NCI-H2081 (cell line): Measurements from ENCODE around the gene PSMD12.
A peak's percentile ranks its signal among the peaks of the same experiment; 100 is the strongest.
"Not testable (repeated sequence)": the region's sequence is repeated elsewhere in the genome, so short reads cannot be mapped to it uniquely, and the experiment has no call there.

Experiments used
- DNase-seq, 2 experiments: peaks; one replicate each; lab custom pipeline; 2025; lab: John Stamatoyannopoulos, UW

PSMD12 gene

DNA sequence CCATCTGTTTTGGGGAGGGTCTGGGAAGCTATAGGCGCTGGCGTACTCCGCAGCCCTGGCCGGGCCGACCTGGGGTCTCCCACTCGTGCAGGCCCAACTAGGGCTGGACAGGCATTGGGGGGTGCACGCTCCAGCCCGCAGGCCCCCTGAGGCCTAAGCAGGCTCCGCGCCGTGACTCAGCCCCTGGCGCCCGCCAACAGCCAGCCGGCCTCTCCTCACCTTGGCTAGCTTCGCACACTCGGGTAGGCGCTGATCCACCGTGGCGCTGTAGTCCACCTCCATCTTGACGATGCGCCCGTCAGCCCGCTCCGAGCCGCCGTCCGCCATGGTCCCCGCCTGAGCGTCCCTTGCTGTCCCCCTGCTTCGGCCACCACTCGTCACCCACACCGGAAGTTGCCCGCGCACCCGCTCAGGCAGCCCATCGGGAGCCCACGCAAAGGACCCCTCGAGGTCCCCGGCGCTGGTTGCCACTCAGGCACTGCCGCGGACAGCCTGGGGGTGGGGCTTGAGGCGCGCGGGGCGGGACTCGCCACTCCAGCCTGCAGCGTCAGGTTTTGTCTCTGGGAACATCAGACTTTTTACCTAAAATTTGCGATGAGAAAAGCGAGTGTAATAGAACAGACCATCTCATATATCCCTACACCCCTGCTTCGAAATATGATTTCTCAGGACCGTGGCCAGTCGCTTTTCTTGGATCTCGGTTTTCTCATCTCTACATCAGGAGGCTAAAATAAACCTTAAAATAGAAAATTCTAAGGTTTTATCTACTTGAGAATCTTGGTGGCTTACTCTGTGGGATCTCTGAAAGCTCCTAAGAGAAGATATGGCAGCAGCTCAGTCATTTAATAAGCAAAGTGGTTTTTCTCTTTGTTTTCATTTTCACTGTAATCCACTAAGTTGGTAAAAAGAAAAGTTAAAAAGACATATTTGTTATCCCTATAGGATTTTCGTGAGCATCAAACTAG lies at the start of gene PSMD12:
TSS of gene PSMD12 (minus strand) at position 385 of the 965 bp plus-strand sequence. CDS start at position 327, 58 bp downstream.
- DNase-seq: peak; percentile 94 to 95

DNA sequence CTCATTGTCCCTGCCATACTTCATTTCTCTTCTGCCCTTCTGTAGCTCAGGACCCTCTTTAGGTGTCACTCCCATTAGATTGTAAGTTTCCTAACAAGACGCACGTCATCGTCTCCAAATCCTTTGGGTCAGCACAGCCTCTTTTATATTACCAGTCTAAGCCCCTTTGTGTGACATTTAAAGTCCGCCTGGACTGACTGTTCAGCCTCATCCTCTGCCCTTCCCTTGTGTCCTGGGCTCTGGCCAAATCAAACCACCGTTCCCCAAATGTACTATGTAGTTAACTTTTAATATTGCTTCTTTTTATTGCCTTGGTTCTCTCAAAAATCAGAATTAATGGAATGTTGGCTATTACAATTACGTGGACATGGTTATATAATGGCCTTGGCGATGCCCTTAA lies 48.9 kb upstream of the PSMD12 start:
- DNase-seq: no peak

DNA sequence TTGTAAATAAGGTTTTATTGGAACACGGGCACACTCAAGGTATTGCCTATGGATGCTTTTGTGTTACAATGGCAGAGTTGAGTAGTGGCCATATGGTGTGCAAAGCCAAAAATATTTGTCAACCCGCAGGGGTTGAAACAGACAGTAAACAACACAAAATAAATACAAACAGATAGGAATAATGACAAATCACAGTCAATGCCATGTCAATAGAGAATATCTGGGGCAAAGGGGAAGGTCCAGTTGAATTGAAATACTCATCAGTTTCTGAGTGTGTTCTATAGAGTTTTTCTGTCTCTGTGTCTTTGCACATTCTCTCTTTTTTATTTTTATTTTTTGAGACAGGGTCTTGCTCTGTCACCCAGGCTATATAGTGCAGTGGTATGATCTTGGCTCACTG lies 48.2 kb upstream of the PSMD12 start:
- no peak for DNase-seq

DNA sequence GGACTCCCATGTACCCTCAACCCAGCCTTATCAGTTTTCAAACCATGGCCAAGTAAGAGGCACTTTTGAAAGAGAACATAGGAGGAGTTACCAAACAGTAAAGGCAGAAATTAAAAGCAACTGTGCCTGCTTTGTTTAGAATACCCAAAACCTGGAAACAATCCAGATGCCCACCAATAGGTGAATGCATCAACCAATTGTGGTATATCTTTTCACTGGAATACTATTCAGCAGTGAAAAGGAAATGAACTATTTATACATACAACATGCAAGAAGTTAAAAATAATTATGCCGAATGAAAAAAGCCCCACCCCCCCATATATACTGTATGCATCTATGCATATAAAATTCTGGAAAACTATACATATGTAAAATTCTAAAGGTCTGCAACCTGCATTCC lies 47.8 kb upstream of the PSMD12 start:
- no peak for DNase-seq

DNA sequence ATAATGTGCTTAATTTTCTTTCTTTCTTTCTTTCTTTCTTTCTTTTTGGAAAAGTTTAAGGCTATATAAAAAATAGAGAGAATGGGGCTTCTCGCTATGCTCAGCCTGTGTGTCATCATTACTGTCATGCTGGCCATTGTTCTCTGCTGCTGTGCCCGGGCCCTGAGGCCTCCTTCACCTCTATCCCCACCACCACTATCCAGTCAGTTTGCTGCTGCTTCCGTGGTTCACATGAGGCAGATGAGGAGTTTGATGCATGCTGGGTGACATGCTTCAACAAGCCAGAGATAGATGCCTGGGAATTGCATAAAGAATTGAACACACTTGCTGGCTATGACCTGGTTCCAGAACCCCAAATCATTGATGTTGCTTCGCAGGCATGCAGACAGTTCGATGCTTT lies 47.0 kb upstream of the PSMD12 start:
- no peak for DNase-seq

DNA sequence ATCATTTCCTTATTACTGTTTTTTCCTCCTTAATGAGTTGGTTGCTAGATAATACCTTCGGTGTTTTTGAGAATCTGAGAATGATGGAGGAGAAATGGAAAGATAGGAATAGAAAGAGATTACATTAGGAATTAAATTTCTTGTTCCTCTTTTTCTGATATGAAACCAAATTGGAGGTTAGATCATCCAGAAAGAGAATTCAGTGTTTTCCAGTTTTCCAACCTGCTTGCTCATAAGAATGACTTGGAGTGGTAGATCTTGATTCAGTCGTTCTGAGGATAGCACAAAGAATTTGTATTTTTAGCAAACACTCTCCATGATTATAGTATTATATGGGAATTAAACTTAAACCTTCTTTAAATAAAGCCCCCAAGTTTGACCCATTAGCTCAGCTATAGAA lies 46.6 kb upstream of the PSMD12 start:
- DNase-seq: no peak

DNA sequence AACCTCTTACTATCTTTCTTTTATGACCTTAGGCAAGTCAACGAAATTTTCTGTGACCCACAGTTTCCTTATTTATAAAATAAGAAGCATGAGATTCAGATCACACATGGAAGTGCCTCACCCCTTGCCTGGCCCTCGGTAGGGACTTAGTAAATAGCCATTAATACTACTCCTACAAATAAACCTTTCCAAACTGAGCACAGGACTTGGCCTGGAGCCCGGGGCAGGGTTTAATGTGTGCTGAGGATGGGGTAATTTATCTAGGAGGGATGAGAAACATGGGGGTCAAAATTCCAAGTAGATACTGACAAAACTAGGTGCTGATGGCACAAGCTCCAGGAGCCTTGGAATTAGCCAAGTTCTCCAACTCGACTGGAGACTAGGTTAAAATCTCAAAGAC lies 45.7 kb upstream of the PSMD12 start:
- DNase-seq: no peak

DNA sequence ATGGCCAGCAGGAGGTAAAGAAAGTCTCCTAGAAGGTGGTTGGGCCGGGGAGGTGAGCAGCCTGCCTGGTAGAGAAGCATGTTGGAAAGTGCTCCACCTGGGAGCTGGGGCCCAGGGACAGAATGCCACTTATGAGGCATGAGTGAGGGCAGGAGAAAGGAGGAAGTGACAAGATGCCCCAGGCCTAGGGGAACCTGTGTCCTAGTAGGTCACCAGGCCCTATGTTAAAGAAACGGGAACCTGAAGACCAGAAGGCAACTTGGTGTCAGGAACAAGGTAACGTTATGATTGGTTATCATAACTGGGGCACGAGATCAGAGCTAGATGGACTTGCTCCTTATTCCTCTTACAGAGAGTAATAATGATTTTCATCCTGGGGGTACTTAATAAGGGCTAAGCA lies 45.0 kb upstream of the PSMD12 start:
- no peak for DNase-seq

DNA sequence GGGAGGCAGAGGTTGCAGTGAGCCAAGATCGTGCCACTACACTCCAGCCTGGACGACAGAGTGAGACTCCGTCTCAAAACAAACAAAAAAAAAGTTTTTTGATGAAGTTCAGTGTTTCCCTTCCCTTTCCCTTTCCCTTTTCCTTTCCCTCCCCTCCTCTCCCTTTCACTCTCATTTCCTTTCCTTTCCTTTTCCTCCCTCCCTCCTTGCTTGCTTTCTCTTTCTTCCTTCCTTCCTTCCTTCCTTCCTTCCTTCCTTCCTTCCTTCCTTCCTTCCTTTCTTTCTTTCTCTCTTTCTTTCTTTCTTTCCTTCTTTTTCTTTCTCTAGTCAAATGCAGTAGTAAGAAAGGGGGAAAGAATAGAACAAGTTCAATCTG lies 42.1 kb upstream of the PSMD12 start:
- DNase-seq: not testable (repeated sequence)

DNA sequence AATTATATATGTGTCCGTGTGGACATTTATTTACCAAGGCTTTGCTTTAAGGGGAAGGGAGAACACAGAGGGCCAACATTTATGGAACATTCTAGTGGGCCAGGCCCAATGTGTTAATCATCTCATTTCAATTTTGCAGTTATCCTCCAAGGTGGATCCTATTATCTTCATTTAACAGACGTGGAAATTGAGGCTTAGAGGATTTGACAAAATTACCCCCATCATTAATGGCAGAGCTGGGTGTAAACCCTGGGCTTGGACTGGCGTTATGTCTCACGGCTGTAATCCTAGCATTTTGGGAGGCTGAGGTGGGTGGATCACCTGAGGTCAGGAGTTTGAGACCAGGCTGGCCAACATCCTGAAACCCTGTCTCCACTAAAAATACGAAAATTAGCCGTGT lies 37.1 kb upstream of the PSMD12 start:
- DNase-seq: no peak

DNA sequence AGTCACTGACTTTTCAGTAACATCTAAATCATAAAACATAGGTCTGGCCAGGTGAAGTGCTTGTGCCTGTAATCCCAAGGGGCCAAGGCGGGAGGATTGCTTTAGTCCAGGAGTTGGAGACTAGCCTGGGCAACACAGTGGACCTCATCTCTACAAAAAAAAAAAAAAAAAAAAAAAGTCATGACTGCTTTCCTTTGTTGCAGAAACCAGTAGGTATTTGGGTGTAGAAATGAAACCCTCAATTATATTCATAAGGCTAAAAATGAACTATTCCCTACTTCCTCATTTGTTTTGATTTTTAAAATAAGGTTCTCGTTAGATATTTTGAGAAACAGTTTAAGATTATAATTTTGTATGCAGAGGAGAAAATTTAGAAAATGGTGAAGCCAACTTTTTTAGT lies 36.7 kb upstream of the PSMD12 start:
- no peak for DNase-seq

DNA sequence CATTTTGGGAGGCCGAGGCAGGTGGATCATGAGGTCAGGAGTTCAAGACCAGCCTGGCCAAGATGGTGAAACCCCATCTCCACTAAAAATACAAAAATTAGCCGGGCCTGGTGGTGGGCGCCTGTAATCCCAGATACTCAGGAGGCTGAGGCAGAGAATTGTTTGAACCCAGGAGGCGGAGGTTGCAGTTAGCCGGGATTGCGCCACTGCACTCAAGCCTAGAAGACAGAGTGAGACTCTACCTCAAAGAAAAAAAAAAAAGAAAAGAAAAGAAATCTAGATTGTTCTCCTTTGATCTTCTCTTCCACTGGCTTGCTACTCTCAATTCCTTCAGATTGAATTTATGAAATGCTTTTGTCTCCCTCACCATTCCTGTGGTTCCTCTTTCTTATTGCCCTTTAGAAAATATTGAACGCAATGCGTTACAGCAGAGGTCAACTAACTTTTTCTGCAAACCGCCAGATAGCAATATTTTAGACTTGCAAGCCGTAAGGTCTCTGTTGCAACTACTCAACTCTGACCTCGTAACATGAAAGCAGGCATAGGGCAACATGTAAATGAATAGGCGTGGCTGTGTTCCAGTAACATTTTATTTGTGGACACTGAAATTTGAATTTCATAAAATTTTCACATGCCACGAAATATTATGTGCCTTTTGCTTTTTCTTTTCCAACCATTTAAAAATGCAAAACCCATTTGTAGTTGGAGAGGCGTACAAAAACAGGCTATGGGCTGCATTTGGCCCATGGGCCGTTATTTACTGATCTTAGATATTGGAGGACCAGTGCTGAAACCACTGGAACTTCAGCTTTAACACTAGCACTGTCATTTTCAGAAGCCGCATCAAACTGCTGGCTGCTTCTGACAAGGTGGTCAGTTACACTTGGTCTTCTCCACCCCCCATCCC lies 35.5 kb upstream of the PSMD12 start:
- DNase-seq: no peak

DNA sequence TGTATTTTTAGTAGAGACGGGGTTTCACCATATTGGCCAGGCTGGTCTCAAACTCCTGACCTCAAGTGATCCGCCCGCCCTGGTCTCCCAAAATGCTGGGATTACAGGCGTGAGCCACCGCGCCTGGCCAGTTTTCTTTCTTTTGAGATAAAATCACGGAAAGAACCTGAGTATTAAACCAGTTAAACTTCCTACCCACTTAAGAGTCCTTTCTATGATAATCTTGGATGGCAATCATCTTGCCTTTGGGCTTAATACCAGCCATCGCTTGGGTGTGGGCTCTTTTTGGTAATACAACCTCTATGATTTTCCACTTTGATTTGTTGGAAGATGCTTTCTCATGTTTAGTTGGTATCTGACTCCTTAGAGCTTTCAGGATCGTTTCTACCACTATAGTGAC lies 34.7 kb upstream of the PSMD12 start:
- DNase-seq: no peak

DNA sequence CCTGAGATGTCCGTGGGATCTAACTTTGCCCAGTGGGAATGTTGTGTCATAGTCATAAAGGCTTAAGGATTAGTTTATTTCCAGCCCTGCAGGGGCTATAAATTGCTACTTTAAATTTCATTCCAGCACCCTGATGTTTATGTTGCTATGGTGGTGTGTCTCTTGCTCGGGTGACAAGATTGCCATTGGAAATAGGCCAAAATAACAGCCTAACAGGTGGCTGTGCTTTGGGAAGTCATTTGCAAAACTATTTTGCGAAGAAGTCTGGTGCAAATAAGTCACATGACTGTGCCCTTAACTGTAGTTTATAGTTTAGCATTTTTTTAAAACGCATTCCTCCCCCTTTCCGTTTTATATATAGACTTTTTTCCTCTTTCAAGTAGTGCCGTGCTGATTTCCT lies 33.8 kb upstream of the PSMD12 start:
- DNase-seq: no peak

DNA sequence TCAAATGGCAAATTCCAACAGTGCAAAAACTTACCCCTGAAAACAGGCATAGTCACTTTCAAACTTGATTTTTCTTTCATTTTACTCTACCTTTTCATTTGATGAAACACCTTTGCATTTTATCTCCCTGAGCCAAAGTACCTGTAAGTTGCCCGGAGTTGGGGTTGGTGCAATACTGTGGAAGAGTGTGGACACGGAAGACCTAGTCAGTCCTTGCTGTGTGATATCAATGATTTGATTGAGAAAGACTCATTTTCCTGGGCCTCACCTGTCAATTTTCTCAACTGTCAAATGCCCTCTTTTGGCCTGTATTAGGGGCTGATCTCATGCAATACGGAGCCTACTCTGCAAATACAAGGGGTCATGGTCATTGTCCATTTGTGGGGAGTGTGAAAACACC lies 33.3 kb upstream of the PSMD12 start:
- no peak for DNase-seq

DNA sequence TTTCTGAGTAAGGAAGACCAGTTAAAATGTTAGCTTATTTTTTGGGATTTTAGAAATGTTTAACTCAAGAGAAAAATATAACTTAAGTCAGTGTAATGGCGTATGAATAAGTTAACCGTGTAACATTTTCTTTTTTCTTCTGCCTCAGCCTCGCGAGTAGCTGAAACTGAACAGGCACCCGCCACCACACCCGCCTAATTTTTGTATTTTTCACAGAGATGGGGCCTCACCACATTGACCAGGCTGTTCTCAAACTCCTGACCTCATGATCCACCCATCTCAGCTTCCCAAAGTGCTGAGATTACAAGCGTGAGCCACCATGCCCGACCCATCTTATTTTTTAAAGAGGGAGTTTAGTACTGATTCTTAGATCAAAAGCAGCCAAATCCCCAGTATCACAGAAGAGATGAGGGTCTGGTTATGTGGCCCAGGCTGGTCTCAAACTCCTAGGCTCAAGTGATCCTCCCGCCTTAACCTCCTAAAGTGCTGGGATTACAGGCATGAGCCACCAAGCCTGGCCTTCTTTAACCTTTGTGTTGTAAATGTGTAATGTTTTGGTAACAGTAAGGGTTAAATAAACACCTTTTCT lies 27.5 kb upstream of the PSMD12 start:
- no peak for DNase-seq

DNA sequence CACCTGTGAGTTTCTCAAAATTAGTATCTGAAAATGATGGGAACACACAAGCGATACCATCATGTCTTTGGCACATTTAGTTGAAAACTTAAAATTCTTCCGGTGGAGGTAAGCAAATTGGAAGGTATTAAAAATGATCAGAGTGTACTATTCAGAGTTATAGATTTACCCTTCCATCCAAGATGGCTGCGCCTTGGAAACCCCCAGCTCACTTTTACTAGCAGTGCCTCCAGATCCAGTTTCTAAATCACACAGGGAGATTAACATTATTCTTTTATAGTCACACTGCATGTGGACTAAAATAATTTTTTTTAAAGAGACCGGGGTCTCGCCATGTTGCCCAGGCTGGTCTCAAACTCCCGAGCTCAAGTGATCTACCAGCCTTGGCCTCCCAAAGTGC lies 25.7 kb upstream of the PSMD12 start:
- no peak for DNase-seq

DNA sequence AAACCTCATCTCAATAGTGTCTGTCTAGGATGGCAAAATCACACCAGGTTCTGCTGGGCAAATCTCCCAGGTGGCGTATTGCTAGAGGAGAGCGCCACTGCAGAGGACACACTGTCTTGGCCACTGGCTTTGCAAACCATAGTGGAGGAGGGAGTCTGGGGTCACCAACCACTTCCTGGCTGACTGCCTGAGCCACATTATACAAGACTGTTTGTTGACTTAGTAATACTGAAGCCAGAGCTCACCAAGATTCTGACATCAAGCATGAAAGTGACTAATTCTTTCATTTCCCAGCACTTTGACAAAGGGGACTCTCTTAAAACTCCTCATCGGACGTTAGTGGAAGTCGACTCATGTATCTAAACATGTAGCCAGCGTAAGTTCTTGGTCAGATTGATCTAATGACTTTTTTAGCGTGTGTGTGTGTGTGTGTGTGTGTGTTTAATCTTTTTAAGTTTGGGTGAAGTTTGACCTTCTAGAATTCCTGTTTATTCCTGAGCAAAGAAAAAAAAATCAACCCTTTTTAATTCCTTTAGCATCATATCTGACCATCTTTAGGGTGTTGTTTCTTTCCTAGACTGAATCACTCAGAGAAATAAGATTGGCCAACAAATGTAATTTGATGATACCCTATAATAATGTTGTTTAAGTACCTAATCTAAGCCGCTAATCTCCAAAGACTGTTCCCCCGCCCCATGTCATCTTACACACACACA lies 24.4 kb upstream of the PSMD12 start:
- peak; percentile 49 to 65 for DNase-seq

DNA sequence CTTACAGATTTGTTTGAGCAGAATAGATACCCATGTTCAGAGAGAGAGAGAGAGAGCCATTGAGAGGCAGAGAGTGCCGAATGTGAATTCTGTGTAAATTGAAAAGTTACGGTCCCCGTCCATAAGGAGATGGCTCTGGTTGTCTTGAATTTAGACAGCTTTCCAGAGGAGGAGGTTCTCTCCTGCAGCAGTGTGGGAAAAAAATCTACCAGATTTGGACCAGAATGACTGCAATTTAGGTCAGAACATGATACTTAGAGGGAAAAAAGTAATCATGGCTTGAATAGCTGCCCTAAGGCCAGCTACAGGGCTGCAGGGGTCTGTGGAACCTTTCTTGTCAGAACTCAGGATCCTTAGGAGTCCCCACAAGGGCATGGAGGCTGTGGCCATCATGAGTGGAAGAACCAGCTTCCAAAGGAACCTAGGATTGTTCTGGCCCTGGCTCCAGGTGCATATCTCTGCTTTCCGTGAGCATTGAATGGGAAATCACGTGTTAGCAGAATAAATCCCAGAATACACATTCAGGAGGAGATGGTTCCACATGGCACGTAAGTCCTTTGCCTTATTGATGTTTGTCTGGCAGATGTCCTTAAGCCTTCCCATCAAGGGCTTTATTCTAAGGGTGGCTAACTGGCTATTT lies 23.7 kb upstream of the PSMD12 start:
- DNase-seq: peak in 1 of 2 experiments; percentile 49

DNA sequence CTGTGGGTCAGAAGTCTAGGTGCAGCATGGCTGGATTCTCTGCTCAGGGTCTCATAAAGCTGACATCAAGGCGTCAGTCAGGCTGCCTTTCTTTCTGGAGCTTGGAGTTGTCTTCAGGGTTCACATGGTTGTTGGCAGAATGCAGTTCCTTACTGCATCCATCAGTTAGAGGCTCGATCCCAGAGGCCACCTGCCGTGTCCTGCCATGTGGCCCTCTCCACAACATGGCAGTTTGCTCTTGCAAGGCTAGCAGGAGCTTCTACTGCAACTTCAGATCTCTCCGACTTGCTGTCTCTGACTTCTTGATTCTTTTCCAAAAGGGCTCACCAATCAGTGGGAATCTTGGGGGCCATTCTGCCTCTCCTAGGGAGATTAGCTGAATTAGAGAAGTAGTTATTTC lies 22.6 kb upstream of the PSMD12 start:
- DNase-seq: no peak

DNA sequence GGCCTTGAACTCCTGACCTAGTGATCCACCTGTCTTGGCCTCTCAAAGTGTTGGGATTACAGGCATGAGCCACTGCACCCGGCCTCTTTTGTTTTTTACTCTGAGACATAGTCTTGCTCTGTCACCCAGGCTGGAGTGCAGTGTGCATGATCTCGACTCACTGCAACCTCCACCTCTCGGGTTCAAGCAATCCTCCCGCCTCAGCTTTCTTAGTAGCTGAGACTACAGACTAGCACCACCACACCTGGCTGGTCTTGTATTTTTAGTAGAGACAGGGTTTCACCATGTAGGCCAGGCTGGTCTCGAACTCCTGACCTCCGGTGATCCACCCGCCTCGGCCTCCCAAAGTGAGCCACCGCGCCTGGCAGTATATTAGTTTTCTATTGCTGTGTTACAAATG lies 22.2 kb upstream of the PSMD12 start:
- DNase-seq: not testable (repeated sequence)
